GM19351 (cell line): ENCODE results near the gene ETNPPL.
A peak's percentile ranks its signal among the peaks of the same experiment; 100 is the strongest.
"Not testable (repeated sequence)": the region's sequence is repeated elsewhere in the genome, so short reads cannot be mapped to it uniquely, and the experiment has no call there.

Experiments used
- ATAC-seq: cut with Tn5 transposase; IDR thresholded peaks from one replicate; pipeline ENCODE4 v1.9.1; 2021; ENCODE audit warnings: mild to moderate bottlenecking, moderate library complexity; ENCODE audit not compliant: unreplicated experiment

The ETNPPL gene

GRCh38 chr4:108758498-108758897, 4.4 kb downstream of the ETNPPL start:
- no peak for ATAC-seq

GRCh38 chr4:108754327-108754726, 8.5 kb downstream of the ETNPPL start:
- ATAC-seq: no peak

DNA sequence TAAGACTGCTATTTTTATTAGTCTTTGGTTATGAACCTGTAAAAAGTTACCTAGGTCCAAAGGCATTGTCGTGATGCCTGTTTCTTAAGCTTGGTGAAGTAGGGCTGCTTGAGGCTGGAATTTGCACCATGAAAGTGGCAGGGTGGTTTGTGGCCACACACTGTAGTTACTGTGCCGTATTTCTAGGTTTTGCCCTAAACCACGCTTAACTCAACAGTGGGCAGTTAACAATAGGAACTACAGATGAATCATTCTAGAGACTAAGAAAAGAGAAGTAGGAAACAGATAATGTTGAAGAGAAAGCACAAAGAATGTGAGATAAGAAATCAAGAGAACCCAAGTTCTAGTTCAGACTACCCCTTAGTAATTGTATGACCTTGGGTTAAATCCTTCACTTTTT, 11.5 kb downstream of the ETNPPL start:
- peak; percentile 75 for ATAC-seq

DNA sequence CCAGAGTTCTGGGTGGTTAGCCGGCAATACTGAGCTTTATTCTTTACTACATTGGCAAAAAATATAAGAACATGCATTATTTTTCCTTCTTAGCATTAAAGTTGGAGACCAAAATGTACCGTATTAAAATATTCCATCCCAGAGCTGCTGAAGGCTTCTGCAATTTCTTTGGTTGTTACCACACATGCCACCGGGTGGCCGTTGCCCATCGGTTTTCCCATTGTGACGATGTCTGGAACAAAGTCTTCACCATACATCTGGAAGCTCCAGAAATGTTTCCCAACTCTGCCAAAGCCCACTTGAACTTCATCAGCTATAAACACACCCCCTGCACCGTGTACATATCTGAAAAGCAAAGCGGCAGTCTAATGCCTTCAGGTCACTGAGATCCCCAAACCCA, 13.7 kb downstream of the ETNPPL start:
- no peak for ATAC-seq

DNA sequence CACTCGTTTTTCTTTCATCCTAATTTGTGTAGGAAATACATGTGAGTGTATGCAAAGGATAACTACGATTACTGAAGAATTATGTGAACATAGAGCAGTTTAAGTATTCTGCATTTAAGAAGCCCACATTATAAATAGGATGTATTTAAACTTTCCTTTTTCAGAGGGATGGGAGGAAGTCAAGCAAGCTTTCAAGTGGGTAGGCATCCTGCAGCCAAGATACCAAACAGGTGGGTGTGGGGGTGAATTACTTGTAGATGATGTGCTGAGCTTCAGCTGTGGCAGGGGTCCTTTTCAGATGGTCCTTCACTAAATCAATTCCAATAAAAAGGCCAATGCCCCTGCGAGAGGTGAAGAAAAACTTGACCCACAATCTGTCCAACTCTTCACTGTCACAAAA, 16.3 kb downstream of the ETNPPL start:
- ATAC-seq: no peak

DNA sequence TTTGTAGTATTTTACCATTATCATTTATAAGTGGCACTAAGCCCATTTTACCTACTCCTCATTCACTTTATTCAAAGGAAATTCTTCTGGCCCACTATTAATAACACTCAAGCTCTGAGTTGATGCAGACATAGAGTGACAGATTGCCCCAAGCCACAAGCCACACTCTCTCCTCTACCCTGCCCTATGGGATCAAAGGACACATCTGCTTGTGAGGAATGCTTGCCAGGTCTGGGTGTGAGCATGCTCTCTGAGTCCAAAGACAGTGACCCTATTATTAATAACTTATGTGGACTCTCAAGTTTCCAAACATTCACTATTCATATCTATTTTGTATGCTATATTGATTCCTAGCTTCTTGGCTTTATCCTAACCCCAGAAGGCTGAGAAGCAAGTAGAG, 18.5 kb downstream of the ETNPPL start:
- no peak for ATAC-seq

DNA sequence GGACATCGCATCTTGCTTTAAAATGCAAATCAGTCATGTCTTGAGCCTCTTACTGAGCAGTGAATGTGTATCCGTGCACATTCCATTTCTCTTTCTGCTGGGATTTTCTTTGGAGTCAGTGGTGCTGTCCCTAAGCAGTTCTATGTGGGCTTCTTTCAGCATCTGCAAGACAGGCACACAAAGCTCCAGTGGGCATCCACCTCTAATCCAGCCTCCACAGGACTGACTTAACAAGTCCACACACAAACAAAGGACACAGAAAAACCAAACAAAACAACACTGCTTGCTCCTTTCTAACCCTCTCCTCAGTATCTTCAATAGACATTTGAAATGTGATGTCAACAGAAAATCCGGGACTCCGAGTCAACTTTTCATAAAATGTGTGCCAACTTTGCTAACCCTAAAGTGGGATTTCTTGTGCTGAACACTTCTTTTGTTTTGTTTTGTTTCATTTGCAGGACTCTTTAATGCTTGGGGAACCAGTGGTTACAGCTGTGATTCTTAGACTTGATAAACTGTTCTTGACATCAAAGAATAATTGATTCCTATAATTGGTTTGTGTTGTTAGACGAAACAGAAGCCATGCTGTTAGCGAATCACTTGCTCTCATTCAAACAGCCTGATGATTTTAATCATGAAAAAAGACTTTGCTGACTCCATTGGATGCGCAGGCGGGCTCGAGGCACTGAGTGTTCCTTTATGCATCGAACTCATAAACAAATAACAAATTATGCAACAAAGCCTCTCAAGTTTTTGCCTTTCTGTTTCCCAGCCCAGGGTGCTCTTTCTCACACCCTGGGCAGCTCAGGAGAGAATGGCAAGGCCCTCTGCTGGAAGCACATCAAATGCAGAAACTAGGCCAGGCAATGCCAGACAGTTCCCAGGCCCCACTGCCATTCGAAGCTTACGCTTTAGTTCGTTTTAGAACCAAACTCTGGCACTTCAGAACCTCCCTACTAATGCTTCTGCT, 20.1 kb downstream of the ETNPPL start:
- no peak for ATAC-seq

DNA sequence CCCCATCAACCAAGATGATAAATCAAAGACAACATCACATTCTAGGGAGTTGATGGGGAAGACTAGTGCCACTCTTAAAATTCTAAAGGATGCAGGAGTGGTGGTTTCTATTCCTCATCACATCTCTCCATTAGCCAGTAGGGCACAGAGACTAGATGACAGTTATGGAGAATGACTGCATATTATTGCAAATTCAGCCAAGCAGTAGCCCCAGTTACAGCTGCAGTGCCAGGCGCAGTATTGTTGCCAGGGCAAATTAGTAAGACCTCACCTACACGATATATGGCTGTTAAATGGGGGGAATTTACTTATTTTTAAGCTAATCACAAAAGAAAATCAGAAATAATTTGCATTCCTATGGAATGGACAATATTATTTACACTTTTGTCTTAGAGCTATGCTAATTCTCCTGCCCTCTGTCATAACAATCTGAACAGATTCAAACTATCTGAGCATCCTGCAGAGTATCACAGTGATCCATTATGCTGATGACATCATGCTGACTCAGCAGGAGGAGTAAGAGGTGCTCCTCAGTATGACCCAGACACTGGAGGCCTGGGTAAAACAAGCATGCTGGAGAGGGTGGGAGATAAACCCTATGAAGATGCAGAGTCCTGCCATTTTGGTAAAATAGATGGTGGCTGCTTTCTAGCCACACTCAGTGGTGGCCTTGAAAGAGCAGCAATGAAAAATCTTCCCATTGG, 24.7 kb downstream of the ETNPPL start:
- ATAC-seq: no peak

GRCh38 chr4:108731006-108731405, 31.8 kb downstream of the ETNPPL start:
- no peak for ATAC-seq

GRCh38 chr4:108730579-108730978, 32.3 kb downstream of the ETNPPL start:
- ATAC-seq: no peak

GRCh38 chr4:108729731-108730130, 33.1 kb downstream of the ETNPPL start:
- no peak for ATAC-seq

- ATAC-seq: no peak
Observed at GRCh38 chr4:108725457-108725856, 37.4 kb downstream of the ETNPPL start.

GRCh38 chr4:108717386-108717785, 45.5 kb downstream of the ETNPPL start:
- no peak for ATAC-seq

GRCh38 chr4:108716340-108716739, 46.5 kb downstream of the ETNPPL start:
- ATAC-seq: no peak

DNA sequence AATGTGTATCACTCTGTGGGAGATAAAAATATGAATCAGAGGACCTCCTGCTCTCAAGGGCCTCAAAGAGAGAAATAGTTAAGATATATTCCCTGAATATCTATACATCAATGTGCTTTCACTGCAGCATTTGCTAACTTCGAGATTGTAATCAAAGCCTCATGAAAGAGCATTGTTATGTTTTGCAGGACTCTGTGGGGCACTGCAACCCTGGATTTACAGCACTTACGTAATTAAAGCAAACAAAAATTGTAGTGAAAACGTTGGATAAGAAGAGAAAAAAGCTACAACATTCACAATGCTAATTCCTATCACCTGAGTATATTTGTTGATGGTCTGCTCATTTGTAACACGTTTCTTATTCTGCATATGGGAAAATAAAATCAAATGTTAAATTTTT, 48.0 kb downstream of the ETNPPL start:
- ATAC-seq: no peak

DNA sequence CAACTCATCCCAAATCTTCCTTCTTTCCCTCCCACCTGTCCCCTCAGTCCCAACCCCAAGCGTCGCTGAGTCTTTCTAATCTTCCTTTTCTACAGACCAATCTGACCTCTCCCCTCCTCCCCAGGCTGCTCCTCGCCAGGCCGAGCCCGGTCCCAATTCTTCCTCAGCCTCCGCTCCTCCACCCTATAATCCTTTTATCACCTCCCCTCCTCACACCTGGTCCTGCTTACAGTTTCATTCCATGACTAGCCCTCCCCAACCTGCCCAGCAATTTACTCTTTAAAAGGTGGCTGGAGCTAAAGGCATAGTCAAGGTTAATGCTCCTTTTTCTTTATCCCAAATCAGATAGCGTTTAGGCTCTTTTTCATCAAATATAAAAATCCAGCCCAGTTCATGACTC, 52.3 kb downstream of the ETNPPL start:
- ATAC-seq: not testable (repeated sequence)

DNA sequence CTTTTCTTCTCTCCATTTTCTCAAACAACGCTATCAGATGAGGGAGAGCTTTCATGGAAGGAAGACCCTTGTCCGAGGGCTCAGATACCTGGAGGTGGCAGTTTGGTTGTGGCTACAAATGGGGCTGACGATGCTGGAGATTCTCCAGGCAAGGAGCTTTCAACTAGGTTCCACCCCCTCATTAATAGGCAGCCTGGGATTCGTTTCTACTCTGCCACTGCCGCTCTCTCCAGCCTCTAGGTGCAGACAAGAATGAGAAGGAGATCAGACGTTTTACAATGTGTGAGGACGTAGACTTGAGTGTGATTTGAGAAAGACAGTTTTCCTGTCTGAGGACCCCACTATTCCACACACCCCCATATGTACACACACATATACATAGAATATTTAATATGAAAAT, 53.1 kb downstream of the ETNPPL start:
- no peak for ATAC-seq

- ATAC-seq: no peak
Observed at GRCh38 chr4:108709234-108709633, 53.6 kb downstream of the ETNPPL start.

DNA sequence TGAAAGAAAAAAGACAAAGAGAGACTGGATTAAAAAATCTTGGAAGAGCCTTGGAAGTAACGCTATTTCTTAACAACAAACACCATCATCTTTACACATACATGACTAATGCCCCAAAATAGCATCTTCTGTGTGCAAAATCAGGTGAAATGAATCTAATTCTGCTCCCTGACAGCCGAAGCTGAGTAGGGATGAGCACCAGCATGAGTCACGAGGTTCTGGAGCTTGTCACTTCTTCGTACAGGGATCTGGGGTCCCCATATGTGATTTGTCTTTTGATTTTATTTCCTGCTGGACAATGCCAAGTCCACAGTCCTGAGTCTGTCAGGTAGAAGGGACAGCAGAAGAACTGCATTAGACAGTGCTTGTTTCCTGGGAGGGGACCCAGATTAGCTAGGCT, 56.6 kb downstream of the ETNPPL start:
- ATAC-seq: no peak

GRCh38 chr4:108703966-108704365, 58.9 kb downstream of the ETNPPL start:
- no peak for ATAC-seq

- no peak for ATAC-seq
Observed at GRCh38 chr4:108703370-108703769, 59.5 kb downstream of the ETNPPL start.

DNA sequence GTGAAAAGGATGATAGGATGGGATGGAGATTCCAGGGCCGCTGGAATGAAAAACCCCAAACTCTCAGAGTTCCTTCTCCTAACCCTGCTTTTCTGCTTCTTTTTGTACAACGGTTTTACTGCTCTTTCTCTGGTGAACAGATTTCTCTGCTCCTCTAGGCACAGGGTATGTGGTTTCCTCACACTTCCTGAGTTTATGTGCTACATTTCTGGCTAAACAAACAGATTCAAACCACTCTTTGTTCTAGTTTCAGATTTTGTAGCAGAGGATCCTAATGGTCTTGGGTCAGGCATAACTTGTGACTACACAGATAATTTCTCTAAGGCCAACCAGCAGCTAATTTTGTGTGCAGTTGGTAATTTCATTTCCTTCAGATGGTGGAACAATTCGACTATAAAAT, 59.9 kb downstream of the ETNPPL start:
- peak; percentile 60 for ATAC-seq
